ENCODE data around the gene ALDH3A1. TPM values are rescaled to one million over a fixed set of nuclear protein-coding genes. Genes with fewer than 3 reads are reported as not detected.

ALDH3A1 gene
- total and polyA plus RNA-seq, 10 of the 15 experiments (the other 5 are each of a cell fraction or from before 2014, with no cell fraction given), result 0.20 TPM; not detected in 9

- 61% methylated on average over 5 of the region's 5 CpGs for WGBS (ENCODE audit: insufficient coverage, insufficient replicate concordance, low lambda C conversion rate, missing lambda C conversion rate)
- Histone ChIP-seq H2AFZ (ENCODE audit: control insufficient read depth, low read depth, low read length) (no peak overlapping the region), H3K4me3 (no peak overlapping the region), H3K4me1 (ENCODE audit: control insufficient read depth, insufficient read depth, low read length) (no peaks in the 10 kb centered on the region), H3K4me2 (ENCODE audit: control insufficient read depth, insufficient read depth) (no peak overlapping the region), H3K9ac (ENCODE audit: control insufficient read depth, insufficient read depth, low read length) (no peak overlapping the region), H3K27me3 (replicated peaks in 1 of 2; ENCODE audit: control insufficient read depth in 2 of 2, insufficient read depth in 2 of 2, low read length in 1 of 2) (peaks cover 0 to 2% of the 10 kb centered on the region in 2 experiments; a peak in 1 of 4 replicates), H3K9me3 (replicated peaks; ENCODE audit: control insufficient read depth, insufficient read depth, low read length) (no peaks in the 10 kb centered on the region), H3K27ac (ENCODE audit: control insufficient read depth, insufficient read depth) (no peak overlapping the region), H3K79me2 (ENCODE audit: control insufficient read depth, insufficient read depth, low read length) (no peaks in the 10 kb centered on the region), H4K20me1 (ENCODE audit: control insufficient read depth, insufficient read depth) (no peaks in the 10 kb centered on the region), H3K36me3 (ENCODE audit: control insufficient read depth in 2 of 2, insufficient read depth in 2 of 2, low read length in 1 of 2) (no peaks in the 10 kb centered on the region)
- no TSS peak for BruUV-seq (replicated peaks)
- in situ Hi-C loops (cut with MboI), result no loop called here
- ChIA-PET CTCF (no interaction called here), RAD21 (ENCODE audit: unreplicated experiment) (no interaction called here), POLR2A (no interaction called here), SMC1A (ENCODE audit: uncharacterized antibody, unreplicated experiment) (no interaction called here)
- intact Hi-C loops (cut with micrococcal nuclease; ENCODE audit: unreplicated experiment), result no loop called here
- FAIRE-seq, result no peak
- TF ChIP-seq NRF1 (conservative IDR thresholded peaks at IDR 0.05; ENCODE audit: low read depth, low read length) (no peak), NFYA (IDR thresholded peaks at IDR 0.05; ENCODE audit: borderline replicate concordance, low read depth, low read length) (no peak), NFIC (IDR thresholded peaks at IDR 0.05; ENCODE audit: low read depth, low read length) (no peak), MTA2 (IDR thresholded peaks at IDR 0.05; ENCODE audit: low read depth) (no peak), WRNIP1 (IDR thresholded peaks at IDR 0.05; ENCODE audit: borderline replicate concordance, low read depth, low read length) (no peak)
- TF ChIP-seq, protein P1, sequence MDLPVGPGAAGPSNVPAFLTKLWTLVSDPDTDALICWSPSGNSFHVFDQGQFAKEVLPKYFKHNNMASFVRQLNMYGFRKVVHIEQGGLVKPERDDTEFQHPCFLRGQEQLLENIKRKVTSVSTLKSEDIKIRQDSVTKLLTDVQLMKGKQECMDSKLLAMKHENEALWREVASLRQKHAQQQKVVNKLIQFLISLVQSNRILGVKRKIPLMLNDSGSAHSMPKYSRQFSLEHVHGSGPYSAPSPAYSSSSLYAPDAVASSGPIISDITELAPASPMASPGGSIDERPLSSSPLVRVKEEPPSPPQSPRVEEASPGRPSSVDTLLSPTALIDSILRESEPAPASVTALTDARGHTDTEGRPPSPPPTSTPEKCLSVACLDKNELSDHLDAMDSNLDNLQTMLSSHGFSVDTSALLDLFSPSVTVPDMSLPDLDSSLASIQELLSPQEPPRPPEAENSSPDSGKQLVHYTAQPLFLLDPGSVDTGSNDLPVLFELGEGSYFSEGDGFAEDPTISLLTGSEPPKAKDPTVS (IDR thresholded peaks at IDR 0.05; ENCODE audit: low read depth, low read length), result no peak
- DNase-seq (ENCODE audit: low read depth, low spot score), result no peak
- ATAC-seq, result no peak
Measured at GRCh38 chr17:19725486-19725885, 22.6 kb downstream of the ALDH3A1 start.

All from GM12878 (cell line).